GF-D8 (cell line): ENCODE results near the gene DHH.
"Not testable (repeated sequence)": the region's sequence is repeated elsewhere in the genome, so short reads cannot be mapped to it uniquely, and the experiment has no call there.

Experiments
- DNase-seq: peaks from one replicate; lab custom pipeline; 2025; lab: John Stamatoyannopoulos, UW

The DHH gene

GRCh38 chr12:49094160-49094974 lies at the start of gene DHH:
Gene DHH (minus strand): TSS chr12:49094801. CDS start chr12:49094512, 289 bp downstream.
- DNase-seq, result no peak

DNA sequence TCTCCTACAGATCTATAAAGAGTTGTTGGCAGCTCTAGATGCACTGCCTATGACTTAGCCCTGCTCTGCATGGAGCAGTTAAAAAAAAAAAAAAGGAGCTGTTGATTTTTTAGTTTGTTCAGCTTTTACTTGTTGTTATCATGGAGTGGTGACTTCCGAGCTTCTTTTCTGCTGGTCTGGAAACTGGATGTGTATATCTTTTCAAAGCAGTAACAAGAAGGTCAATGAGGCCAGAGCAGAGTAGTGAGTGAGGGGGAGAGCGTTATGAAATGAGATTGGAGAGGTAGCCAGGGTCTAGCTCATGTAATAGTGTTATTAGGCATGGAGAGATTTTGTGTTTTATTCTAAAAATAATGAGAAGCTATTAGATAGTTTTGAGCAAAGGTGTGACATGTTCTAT lies 49.8 kb upstream of the DHH start:
- DNase-seq, result no peak

DNA sequence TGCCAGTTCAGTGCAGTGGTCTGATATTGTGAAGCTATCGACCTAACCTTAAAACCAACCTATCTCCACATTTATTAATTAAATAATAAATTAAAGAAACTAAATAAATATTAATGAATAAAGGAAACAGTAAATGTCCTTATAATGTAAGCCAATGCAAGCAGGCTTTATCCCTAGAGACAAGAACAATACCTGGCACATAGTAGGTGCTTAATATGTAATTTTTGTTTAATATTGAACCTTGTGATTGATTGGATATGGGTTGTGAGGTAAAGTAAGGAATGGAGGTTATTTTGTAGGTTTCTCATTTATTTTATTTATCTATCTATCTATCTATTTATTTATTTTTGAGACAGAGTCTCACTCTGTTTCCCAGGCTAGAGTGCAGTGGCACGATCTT lies 44.4 kb upstream of the DHH start:
- DNase-seq, result no peak

DNA sequence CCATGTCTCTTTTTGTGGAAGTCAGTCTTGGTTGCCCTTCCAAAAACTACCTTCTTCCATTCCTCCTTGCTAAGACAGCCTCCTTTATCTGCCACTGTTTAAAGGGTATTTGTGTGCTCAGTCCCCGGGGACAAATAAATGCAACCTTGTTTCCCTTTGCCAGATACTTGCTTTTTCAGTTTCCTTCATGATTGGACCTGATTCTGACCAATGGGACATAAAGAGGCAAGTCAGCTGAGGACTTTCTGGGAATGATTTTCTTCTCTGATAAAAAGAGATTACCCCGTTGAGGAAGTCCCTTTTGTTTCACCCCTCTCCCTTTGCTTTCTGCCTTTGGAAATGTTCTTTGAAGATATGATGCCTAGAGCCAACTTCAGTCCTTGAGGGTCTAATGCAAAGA lies 44.0 kb upstream of the DHH start:
- DNase-seq, result peak; percentile 42

DNA sequence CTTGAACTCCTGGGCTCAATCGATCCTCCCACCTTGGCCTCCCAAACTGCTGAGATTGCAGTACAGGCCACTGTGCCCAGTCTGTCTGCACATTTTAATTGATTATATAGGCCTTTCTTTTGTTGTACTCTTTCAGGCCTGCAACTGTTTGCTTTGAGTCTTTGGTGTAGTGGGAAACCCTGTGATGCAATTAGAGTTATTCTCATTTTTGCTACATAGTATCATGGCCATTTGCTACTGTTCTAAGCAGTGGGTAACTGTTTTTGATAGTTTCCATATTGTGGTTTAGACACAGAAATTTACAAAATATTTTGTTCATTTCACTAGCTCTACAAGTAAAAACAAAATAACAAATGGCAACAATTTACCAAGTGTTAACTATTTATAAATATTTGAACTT lies 42.9 kb upstream of the DHH start:
- no peak for DNase-seq

DNA sequence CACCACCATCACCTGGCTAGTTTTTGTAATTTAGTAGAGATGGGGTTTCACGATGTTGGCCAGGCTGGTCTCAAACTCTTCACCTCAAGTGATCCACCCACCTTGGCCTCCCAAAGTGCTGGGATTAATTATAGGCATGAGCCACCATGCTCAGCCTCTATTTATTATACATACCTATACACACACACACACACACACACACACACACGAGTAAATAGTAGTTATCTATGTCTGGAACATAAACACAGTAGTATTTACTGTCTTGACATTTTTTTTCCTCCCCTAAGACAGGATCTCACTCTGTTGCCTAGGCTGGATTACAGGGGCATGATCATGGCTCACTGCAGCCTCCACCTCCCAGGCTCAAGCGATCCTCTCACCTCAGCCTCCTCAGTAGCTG lies 42.4 kb upstream of the DHH start:
- DNase-seq, result not testable (repeated sequence)

GRCh38 chr12:49133590-49133989 lies 39.0 kb upstream of the DHH start:
- no peak for DNase-seq

GRCh38 chr12:49133014-49133413 lies 38.4 kb upstream of the DHH start:
- no peak for DNase-seq

GRCh38 chr12:49131894-49132461 lies 37.4 kb upstream of the DHH start:
- DNase-seq, result peak; percentile 46

GRCh38 chr12:49131051-49131893 lies 36.7 kb upstream of the DHH start, which contains the start of gene TUBA1B:
Gene TUBA1B (minus strand): TSS chr12:49131395. CDS start chr12:49131300, 95 bp downstream.
- DNase-seq, result peak; percentile 82

DNA sequence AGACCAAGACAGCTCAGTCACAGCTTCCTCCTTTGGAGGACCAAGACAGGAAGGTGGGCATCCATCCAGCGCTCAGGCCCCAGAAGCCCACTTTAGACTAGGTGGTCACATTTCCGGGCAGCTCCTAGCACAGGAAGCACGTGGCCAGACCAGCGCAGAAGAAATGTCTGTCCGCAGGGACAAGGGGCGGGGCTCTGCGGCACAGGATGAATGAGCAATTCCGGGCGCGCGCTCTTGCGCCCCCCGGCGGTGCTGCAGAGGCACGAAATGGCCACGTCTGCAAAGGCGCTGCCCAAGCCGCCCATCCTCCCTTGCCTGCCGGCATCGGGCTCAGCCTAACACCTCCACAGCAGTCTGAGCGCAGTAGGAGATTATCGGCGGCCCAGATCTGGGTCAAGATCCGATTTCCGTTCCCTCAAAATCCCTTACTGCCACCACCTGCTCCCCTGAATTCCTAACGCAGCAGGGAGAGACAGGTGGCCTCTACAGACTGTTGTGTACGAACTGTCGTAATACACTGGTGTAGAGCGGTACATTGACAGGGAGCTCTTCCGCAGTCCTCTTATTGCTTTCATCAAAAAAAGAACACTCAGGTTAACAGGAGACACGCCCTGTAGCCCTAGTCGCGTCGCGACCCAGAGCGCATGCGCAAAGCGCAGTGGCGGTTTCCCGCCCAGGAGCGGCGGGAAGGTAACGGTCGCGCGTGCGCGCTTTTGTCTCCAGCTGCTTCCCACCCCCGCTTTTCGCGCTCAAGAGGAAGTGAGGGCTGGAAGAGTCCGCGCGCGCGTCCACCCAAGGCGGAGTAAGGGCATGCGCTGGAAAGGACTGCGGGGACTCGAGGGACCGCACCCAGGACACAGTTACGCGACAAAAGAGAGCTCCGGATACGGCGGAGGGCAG lies 35.8 kb upstream of the DHH start:
- DNase-seq, result peak; percentile 82

DNA sequence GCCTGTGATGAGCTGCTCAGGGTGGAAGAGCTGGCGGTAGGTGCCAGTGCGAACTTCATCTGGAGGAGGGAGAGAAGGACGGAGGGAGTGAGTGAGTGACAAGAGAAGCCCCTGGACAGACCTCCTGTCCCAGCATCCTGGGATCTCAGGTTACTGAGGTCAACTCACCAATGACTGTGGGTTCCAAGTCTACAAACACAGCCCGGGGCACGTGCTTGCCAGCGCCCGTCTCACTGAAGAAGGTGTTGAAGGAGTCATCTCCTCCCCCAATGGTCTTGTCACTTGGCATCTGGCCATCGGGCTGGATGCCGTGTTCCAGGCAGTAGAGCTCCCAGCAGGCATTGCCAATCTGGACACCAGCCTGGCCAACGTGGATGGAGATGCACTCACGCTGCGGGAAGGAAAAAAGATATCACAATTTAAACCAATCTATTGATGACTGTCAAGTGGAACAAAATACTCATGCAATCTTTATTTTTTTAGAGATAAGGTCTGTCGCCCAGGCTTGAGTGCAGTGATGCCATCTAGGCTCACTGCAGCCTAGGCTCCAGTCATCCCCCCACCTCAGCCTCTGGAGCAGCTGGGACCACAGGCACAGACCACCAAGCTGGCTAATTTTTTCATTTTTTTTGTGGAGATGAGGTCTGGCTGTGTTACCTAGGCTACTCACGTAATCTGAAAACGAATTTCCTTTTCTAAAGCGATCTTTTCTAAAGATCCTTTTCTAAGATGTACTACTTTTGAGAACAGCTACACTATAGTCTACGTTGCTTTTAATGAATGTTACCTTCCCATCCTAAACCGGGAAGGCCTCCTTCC lies 34.9 kb upstream of the DHH start:
- DNase-seq, result no peak

DNA sequence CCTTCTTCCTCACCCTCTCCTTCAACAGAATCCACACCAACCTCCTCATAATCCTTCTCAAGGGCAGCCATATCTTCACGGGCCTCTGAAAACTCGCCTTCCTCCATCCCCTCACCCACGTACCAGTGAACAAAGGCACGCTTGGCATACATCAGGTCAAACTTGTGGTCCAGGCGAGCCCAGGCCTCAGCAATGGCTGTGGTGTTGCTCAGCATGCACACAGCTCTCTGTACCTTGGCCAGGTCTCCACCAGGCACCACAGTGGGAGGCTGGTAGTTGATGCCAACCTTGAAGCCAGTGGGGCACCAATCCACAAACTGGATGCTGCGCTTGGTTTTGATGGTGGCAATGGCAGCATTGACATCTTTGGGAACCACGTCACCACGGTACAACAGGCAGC lies 33.4 kb upstream of the DHH start:
- not testable (repeated sequence) for DNase-seq

GRCh38 chr12:49126852-49127763 lies 32.5 kb upstream of the DHH start:
- DNase-seq, result no peak

- no peak for DNase-seq
Observed at GRCh38 chr12:49121047-49121696, 26.6 kb upstream of the DHH start.

- DNase-seq, result no peak
Observed at GRCh38 chr12:49111206-49111605, 16.6 kb upstream of the DHH start.

- peak; percentile 96 for DNase-seq
Observed at GRCh38 chr12:49110464-49111155, 16.0 kb upstream of the DHH start, which contains the start of gene LMBR1L. Gene LMBR1L (minus strand): TSS chr12:49110847. CDS start chr12:49110555, 292 bp downstream.
